Right renal pelvis (tissue), 4 donors: Measurements from ENCODE around the gene CSNK1A1. TPM values are rescaled to one million over a fixed set of nuclear protein-coding genes. Genes with fewer than 3 reads are reported as not detected.
A peak's percentile ranks its signal among the peaks of the same experiment; 100 is the strongest.

Experiments used
- DNase-seq, 4 donors: peaks; one replicate each; pipeline ENCODE4 v3.0.0-alpha.2; 2013; ENCODE audit warnings: low read depth in 4 of 4, low spot score in 3 of 4, missing footprints in 1 of 4
- polyA plus RNA-seq, 4 donors: library from polyadenylated mRNA; unstranded; fragments of 120-200 nt; gene quantifications; one replicate each; pipeline ENCODE4 v1.2.1, GENCODE V29; 2013; ENCODE audit not compliant: insufficient read length in 4 of 4

Gene CSNK1A1
- polyA plus RNA-seq, 4 donors: 164 to 197 (median 193) TPM

GRCh38 chr5:149443210-149443609 is 108.0 kb downstream of the CSNK1A1 start:
- no peak for DNase-seq

GRCh38 chr5:149442563-149443182 is 108.6 kb downstream of the CSNK1A1 start:
- DNase-seq: peak in 1 of 4 donors; percentile 61

Other genes starting within 250 kb of the CSNK1A1 start
- 10 to 100 TPM; 14.5 to 22.3 (median 20.7) TPM for gene GRPEL2, start 205.9 kb downstream of the CSNK1A1 start, polyA plus RNA-seq
- gene PCYOX1L, start 193.4 kb downstream of the CSNK1A1 start, polyA plus RNA-seq: 10 to 100 TPM; 17.7 to 19.2 (median 18.5) TPM
- gene IL17B, start 172.1 kb downstream of the CSNK1A1 start, polyA plus RNA-seq: 1 to 10 TPM in 2 of 4 donors, under 1 TPM in 2; 0.46 to 2.8 (median 1.1) TPM
- gene ARHGEF37, start 30.1 kb upstream of the CSNK1A1 start, polyA plus RNA-seq: 1 to 10 TPM; 5.3 to 6.9 (median 5.8) TPM
- 1 to 10 TPM; 1.2 to 1.7 (median 1.3) TPM for gene PPARGC1B, start 178.9 kb upstream of the CSNK1A1 start, polyA plus RNA-seq